Germinal center (tissue), 1 donor: ENCODE data around the gene ECI1.
"Not testable (repeated sequence)": the region's sequence is repeated elsewhere in the genome, so short reads cannot be mapped to it uniquely, and the experiment has no call there.

Experiments used
- DNase-seq: peaks from one replicate; pipeline ENCODE4 v3.0.0; 2012; ENCODE audit warnings: mixed read lengths, low spot score

Gene ECI1

DNA sequence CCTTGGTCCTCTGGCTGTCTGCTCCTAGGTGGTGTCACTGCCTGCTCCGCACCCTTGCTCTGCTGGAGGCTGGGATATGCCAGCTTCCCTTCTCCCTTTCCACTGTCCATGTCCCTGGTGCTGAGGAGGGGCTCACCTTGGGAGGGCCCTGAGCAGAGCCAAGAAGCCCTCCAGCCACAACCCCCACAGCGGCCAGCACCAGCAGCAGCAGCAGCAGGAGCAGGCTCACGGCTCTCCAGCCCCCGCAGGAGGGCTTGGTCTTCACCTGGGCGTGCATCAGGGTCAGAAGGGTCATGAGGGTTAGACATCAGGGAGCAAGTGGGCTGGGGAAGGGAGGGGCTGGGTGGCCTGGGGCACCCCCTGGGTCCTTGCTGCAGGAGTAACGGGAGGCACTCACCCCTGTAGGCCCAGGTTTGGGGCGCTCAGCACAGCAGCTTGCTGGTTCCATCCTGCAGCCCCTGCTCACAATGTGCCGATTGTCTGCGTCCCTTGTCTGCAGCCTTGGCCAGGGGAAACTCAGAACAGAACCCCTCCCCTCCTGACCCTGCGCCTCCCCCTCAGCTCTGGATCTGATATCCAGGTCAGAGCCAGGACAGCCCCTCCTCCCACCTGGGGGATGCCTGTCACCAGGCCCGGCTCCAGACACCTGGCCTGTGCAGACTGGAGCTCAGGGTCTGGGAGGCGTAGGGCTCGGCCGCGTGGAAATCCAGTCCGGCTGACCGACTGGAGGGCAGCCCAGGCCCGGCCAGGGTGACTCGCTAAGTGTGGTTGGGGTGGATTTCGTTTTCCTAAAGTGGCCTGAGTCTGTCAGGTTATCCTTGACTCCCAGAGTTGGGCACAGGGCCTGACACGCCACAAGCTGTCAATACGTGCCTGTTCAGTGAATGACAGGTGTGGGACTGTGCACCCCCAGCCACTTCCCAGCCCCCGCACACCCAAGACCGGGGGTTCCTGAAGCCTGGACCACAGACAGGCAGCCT, 40.7 kb downstream of the ECI1 start, which contains the start of gene BRICD5:
BRICD5 (minus strand) TSS at position 478 of the 980 bp plus-strand sequence; CDS start at position 448, 30 bp downstream.
- DNase-seq, result no peak

DNA sequence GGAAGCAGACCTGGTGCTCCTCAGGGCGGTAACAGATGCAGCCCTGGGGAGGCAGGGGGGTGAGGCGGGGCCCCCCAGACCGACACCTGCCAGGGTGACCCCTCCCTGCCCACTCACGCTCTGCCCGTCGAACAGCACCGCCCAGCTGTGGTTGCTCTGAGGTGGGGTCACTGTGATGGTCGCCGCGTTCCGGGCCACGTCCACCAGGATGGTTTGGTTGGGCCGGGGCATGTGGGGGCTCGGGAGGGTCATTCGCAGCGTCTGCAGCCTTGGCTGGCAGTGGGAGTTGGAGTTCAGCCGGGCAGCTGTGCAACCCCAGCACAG, 41.4 kb downstream of the ECI1 start:
- DNase-seq, result no peak

DNA sequence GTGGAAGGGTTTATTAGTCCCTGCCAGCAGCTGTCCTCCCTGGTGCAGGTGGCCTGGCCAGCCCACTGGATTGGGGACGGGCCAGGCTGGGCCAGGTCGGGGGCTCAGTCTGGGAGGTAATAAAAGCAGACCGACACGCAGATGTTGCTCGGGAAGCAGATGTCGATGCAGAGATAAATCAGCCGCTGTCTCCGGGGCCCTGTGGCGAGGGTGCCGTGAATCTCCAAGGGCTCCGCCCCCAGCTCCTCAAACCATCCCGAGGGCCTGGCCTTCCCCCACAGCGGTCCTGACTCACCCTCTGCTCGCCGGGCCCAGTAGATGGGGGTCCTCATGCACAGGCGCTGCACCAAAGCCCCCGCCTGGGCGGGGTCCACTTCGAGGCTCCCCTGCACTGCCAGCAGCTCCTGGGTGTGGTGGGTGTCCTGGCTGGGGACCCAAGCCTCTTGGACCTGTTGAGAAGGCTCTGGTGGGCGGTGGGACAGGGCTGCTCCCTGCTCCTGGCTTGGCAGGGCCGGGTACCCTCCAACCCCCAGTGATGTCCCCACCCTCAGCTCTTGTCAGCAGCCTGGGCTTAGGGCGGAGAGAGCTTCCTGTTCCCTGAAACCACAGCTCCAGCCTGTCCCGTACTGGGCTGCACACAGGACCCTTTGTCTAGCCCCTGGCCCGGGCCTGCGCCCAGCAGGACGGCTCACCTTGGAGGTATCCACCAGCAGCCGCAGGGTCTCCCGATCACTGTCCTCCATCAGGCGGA, 42.0 kb downstream of the ECI1 start:
- no peak for DNase-seq

DNA sequence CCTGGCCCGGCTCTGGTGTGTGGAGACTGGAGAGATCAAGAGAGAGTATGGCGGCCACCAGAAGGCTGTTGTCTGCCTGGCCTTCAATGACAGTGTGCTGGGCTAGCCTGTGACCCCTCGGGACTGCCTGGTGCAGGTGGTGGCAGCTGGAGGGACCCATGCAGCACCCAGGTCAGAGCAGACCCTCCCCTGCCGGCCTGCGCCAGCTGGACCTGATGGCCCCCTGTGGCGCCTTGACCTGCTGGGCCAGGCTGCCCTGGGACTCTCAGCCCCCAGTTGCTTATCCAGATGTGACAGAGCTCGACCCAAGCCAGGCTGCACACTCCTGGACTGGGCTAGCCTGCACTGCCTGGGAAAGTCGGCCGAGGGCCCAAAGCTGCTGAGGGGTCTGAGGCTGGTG, 42.6 kb downstream of the ECI1 start:
- DNase-seq, result no peak

DNA sequence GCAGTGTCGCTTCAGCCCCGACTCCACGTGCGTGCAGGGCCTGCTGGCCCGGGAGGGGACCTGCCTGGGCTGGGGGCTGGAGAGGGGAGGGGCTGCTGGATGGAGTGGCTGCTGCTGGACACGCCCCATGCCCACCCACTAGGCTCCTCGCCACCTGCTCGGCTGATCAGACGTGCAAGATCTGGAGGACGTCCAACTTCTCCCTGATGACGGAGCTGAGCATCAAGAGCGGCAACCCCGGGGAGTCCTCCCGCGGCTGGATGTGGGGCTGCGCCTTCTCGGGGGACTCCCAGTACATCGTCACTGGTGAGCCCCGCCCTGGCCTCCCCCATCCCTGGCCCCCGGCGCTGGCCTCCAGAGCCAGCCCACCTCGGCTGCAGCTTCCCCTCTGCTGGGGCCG, 43.1 kb downstream of the ECI1 start:
- DNase-seq, result no peak

DNA sequence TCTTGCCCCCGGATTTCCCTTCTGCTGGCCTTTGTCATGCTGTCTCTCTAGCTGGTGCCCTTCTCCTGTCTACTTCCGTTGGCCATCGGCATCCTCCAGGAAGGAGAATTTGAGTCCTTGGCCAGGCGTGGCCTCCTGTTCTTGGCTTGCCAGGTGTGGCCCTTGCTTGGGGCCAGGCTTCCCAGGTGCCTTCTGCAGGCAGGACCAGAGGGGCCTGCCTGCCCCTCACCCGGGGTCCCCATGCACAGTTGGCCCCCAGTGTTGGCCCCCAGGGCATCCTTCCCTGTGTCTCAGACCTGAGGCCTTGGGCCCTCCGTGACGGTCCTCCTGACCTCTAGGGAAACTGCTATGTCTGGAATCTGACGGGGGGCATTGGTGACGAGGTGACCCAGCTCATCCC, 43.5 kb downstream of the ECI1 start:
- DNase-seq, result no peak

DNA sequence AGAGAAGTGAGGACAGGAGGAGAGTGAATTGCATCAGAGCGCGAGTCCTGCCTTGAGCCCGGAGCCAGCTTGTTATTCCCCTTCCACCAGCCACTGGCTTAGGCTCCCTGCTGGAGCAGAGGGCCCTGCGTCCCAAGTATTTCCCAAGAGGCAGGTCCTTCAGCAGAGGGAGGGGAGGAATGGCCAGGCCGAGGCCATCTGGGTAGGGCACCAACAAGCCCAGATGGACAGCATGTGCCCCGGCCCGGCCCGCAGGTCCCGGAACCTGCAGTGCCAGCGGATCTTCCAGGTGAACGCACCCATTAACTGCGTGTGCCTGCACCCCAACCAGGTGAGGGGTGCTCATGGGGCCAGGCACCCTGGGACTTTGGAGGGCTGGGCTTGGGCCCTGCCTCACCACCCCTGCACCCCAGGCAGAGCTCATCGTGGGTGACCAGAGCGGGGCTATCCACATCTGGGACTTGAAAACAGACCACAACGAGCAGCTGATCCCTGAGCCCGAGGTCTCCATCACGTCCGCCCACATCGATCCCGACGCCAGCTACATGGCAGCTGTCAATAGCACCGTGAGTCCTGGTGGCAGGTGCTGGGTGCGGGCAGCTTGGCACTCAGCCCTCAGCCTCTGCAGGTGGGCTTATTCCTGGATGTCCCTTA, 44.5 kb downstream of the ECI1 start:
- no peak for DNase-seq

DNA sequence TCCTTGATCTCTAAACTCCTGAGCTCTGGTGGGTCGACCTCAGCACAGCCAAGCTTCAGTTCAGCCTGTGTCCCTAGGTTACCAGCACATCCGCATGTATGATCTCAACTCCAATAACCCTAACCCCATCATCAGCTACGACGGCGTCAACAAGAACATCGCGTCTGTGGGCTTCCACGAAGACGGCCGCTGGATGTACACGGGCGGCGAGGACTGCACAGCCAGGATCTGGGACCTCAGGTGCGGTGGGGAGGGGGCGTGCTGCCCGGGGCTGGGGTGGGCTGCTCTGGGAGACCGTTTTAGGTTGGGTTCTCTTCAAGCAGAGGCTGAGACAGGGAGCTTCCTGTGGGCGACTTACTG, 45.0 kb downstream of the ECI1 start:
- DNase-seq, result no peak

DNA sequence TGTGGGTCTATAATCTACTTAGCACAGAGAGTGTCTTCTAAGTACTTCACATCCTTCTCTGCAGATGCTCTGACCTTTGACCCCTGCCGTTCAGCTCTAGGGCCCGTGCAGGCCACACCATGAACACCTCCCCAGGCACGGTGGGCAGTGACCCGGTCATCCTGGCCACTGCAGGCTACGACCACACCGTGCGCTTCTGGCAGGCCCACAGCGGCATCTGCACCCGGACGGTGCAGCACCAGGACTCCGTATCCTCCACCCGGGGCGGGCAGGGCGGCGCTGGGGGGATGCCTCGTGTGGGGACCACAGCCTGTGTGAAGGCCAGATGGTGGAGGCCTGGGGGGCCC, 45.4 kb downstream of the ECI1 start:
- no peak for DNase-seq

DNA sequence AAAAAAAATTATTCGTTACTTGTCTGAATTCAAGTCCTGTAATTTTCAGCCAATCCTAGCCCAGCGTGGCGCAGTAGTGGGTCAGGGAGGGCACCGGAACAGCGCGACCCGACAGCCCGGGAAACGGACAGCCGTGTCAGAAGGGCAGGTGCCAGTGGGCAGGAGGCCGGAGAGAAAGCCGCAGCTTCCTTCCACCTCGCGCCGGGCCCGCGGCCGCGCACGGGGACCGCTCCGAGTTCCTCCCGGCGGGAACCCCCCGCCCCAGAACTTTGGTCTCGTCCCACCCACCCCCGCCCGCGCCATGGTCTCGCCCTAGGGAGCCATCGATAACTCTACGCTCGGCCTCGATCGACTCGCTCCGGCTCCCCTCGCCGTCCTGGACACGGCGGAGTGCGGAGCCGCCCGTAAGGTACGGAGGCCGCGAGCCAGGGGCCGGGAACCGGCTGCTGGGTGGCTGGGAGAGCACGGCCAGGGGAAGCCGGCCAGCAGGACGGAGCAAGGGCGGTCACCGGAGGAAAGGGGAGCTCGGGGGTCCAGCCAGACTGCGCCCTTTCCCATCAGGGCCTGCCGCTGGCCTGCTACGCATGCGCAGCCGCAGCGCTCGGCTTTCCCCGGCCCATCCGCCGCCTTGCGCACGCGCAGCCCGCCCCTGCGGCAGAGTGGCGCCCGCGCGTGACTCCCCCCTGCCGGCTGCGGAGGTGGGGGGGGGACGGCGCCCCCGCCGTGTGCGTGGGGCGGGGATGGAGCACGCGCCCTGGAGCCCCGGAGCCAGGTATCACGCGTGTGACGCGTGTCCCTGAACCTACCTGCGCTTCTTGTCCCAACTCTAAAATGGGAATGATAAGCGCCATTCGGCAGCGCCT, 46.1 kb downstream of the ECI1 start, which contains the start of gene MLST8:
MLST8 (plus strand) TSS at position 351 of the 863 bp plus-strand sequence. CDS start 632 bp downstream, outside the sequence.
- peak; percentile 98 for DNase-seq

DNA sequence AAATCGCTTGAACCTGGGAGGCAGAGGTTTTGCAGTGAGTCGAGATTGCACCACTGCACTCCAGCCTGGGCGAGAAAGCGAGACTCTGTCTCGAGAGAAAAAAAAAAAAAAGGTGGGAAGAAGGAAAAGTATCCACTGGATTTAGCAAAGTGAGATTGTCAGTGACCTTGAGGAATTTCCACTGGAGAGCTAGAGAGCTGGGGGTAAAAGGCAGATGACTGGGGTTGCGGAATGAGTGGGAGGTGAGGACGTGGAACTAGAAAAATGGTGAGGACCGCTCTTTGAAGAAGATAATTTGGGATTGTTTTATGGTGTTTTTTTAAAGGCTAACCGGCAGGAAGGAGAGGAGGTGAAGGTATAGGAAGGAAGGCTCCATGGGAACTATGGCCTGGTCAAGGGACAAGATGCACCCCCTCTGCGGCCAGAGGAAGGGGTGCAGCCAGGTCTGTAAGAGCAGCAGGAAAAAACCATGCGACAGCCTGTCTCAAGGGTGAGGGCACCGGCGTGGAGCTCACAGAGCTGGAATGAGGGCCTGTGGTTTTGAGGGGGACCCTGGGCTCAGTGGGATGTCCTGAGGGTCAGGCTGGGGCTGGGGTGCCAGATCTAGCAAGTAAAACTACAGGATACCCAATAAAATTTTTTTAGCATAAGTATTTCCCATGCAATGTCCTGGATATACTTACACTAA, 46.8 kb downstream of the ECI1 start:
- DNase-seq, result no peak

DNA sequence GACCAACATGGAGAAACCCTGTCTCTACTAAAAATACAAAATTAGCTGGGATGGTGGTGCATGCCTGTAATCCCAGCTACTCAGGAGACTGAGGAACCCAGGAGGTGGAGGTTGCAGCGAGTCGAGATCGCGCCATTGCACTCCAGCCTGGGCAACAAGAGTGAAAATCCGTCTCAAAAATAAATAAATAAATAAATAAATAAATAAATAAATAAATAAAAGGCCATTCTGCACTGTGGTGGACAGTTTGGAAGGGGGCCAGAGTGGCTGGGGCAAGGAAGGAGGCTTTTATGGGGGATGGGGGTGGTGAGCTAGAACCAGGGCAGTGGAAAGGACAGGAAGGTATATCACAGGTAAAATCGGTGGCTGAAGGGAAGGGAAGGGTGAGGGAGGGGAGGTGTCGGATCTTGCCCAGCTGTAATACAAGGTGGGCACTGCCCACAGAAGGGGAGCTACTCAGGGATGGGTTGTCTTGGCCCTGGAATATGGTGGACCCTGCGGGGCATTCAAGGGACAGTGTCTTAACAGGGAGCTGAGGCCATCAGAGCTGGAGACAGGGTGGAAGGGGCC, 48.2 kb downstream of the ECI1 start:
- not testable (repeated sequence) for DNase-seq

DNA sequence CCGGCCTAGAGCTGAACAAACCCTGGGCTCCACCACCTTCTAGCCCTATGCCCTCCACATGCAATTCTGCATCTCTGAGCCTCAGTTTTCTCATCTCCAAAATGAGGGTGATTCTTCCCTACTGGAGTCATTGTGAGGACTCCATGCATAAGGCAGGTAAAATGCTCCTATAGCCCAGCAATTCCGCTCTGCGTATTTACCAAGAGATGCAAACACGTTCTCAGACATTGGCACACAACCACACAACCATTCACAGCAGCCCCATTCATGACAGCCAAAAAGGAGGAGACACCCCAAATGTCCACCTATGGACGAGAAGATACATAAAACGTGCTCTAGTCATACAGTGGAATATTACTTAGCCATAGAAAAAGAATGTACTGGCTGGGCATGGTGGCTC, 51.1 kb downstream of the ECI1 start:
- no peak for DNase-seq

DNA sequence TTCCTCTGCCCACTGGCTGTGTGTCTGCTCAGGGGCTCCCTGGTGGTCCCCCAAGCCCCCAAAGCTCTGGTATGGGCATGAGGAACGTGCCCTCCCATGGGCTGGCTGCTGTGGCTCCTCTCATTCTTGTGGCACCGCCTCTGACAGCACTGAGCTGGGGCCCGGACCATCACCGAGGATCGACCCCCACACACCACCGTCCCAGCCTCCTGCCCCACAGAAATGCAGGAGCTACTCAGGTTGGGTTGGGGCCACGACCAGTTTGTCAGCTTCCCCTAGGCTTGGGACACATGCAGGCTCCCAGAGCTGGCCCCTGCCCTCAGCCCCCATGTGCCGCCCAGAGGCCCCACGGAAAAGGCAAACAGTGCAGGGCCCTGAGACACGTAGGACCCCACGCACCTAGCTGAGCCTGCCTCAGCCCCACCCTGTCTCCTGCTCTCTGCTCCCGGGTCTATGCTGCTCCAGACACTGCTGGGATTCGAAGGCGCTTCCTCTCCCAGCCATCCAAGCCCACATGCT, 51.7 kb downstream of the ECI1 start:
- DNase-seq, result no peak

DNA sequence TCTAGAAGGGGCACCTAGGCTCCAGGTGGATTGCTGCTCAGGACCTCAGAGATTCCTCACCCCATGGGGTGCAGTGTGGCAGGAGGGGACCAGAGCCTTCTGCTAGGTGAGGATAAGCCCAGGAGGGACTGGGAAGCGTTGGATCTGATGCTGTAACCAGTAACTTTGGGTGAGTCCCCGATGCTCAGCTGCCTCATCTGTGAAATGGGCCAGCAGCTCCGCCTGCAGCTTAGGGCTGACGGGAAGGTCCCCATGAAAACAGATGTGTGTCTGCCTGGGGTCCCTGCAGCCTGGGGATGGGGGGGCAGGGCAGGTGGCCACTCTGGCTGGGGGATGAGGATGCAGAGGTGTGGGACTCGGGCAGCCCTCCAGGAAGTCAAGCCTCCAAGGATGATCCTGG, 52.3 kb downstream of the ECI1 start:
- no peak for DNase-seq

DNA sequence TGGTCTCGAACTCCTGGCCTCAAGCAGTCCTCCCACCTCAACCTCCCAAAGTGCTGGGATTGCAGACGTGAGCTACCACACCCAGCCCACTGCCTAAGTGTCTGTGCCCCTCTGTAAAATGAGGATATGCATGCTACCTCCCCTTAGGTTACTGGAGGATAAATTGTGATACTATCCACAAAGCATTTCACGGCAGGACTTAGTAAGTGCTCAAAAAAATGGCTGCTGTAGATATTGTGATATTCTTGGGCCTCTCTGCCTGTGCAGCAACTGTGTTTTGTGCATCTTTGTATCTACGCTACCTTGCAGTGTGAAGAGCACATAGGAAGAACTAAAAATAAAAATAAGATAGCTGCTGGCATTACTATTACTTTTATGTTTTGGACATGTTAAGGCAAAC, 53.1 kb downstream of the ECI1 start:
- DNase-seq, result no peak

DNA sequence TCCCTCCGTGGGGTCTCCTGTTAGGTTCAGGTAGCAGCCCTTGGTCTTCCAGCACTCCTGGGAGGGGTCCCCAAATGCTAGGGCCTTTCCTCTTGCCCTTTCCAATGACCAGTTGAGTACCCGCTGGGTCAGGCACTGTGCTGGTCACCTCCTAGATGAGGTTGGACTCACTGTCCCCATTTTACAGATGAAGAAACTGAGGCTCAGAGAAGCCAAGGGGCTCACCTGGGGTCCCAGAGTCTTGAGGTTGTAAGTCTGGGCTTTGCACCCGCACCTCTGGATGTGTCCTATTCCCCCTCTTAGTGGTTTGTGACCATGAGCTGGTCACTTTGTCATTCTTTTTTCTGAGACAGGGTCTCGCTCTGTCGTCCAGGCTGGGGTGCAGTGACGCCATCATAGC, 53.6 kb downstream of the ECI1 start:
- no peak for DNase-seq

DNA sequence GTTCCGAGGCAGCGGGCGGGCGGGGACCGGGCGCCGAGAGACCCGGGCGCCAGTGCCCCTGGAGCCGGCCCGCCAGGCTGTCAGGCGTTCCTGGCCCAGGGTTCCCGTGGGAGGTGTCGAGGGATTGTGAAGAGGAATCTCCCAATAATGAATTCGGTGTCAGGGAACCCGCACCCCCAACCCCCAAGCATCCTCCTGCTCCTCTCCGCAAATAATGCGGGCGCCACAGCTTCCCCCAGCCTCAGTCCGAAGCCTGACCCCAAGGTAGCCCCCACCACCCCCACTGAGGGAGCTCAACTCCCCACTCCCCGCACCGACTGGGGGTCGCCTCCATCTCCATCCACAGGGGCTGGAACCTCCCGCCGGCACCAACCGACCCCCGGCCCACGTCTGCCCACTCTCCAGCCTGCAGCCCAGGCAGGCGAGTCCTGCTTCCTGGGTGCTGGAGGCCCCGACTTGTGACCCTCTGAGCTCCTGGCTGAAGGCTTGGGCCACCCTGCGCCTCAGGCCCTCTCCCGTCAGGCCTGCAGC, 54.3 kb downstream of the ECI1 start:
- DNase-seq, result no peak

DNA sequence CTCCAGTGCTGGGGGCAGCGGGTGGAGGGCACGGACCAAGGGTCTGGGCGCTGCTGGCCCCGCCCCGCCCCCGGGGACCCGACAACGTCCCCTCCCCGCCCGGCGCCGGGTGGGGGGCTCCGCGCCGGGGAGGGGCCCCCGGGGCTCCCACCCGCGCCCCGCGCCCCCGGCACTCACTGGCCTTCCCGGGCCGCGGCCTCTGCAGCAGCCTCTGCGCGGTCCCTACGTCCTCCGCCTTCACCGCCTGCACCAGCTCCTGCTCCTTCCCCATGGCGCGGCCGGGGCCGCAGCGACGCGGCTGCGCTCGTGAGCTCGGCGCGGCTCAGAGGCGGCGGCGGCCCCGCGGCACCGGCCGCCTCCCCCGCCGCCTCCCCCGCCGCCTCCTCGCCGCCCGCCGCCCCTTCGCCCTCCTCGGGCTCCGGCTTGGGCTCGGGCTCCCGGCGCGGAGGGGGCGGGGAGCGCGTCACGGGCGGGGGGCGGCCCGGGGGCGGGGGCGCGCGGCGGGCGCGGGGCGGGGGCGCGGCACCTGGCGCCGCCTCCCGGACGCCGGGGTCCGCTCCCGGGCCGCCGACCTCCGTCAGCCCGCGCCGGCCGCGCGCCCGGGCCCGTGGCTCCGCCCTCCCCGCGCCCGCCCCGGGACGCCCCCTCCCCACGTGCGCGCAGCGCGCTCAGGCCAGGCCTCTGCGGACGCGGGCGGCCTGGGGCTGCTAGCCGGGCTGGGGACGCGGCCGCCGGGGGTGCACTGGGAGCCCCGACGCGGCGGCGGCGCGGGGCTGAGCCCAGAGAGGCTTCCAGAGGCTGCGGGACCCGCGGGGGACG, 55.0 kb downstream of the ECI1 start, which contains the start of gene CASKIN1:
CASKIN1 (minus strand) TSS at position 444 of the 819 bp plus-strand sequence; CDS start at position 271, 173 bp downstream.
- DNase-seq, result peak; percentile 44
